Liver (tissue), 9 donors: Measurements from ENCODE around the gene ZNF195. TPM values are rescaled to one million over a fixed set of nuclear protein-coding genes. Genes with fewer than 3 reads are reported as not detected.

Experiments
- DNase-seq: peaks from one replicate; pipeline ENCODE4 v3.0.0-alpha.2; 2017; ENCODE audit warnings: low spot score
- H3K27ac ChIP-seq, 2 donors: one replicate each; pipeline ENCODE4 v1.7.0; 2013; ENCODE audit warnings: inconsistent platforms in 2 of 2, low read length in 2 of 2, control low read depth in 1 of 2, low read depth in 1 of 2, mild to moderate bottlenecking in 1 of 2
- H3K27me3 ChIP-seq, 4 donors: one replicate each; pipeline versions ENCODE4 v1.6.1 to v1.7.0; 2013; ENCODE audit warnings: low read length in 3 of 4, inconsistent platforms in 1 of 4, mild to moderate bottlenecking in 1 of 4, moderate library complexity in 1 of 4; ENCODE audit not compliant: control insufficient read depth in 4 of 4, insufficient read depth in 4 of 4
- H3K36me3 ChIP-seq, 4 donors: one replicate each; pipeline versions ENCODE4 v1.6.1 to v1.7.0; 2013; ENCODE audit warnings: low read length in 3 of 4, mild to moderate bottlenecking in 3 of 4, low read depth in 1 of 4, moderate library complexity in 1 of 4; ENCODE audit not compliant: control insufficient read depth in 4 of 4, insufficient read depth in 3 of 4
- H3K4me1 ChIP-seq, 4 donors: one replicate each; pipeline versions ENCODE4 v1.6.1 to v1.7.0; 2013; ENCODE audit warnings: low read length in 3 of 4, mild to moderate bottlenecking in 3 of 4, moderate library complexity in 1 of 4; ENCODE audit not compliant: control insufficient read depth in 4 of 4, insufficient read depth in 4 of 4
- H3K4me3 ChIP-seq, 3 donors: one replicate each; pipeline versions ENCODE4 v1.6.1 to v1.7.0; 2013; ENCODE audit warnings: low read length in 3 of 3, control low read depth in 1 of 3, low read depth in 1 of 3, mild to moderate bottlenecking in 1 of 3
- H3K9ac ChIP-seq, 2 donors: one replicate each; pipeline ENCODE4 v1.7.0; 2013; ENCODE audit warnings: low read length in 2 of 2, mild to moderate bottlenecking in 2 of 2, moderate library complexity in 2 of 2, control low read depth in 1 of 2, low read depth in 1 of 2
- H3K9me3 ChIP-seq, 4 donors: one replicate each; pipeline versions ENCODE4 v1.6.1 to v1.7.0; 2013; ENCODE audit warnings: low read length in 3 of 4; ENCODE audit not compliant: control insufficient read depth in 4 of 4
- ATF3 ChIP-seq: IDR thresholded peaks from 2 replicates; pipeline ENCODE4 v1.6.1; 2016; ENCODE audit warnings: antibody characterized with exemption
- CTCF ChIP-seq: fragments of 150-350 bp; IDR thresholded peaks from 2 replicates; pipeline ENCODE4 v1.5.1; 2017; ENCODE audit warnings: improper control_type of control experiment, low read depth, low read length; ENCODE audit not compliant: missing input control
- EGR1 ChIP-seq, 2 donors: IDR thresholded peaks; 2 replicates each; pipeline ENCODE4 v1.6.1; 2016 to 2018; ENCODE audit warnings: antibody characterized with exemption in 2 of 2, low read depth in 2 of 2
- FOXA1 ChIP-seq: IDR thresholded peaks from 2 replicates; pipeline ENCODE4 v1.6.1; 2016; ENCODE audit warnings: antibody characterized with exemption
- FOXA2 ChIP-seq: IDR thresholded peaks from 2 replicates; pipeline ENCODE4 v1.6.1; 2016; ENCODE audit warnings: antibody characterized with exemption
- HNF4A ChIP-seq, 2 donors: conservative IDR thresholded peaks; 2 replicates each; pipeline ENCODE4 v1.6.1; 2016; ENCODE audit warnings: antibody characterized with exemption in 2 of 2, mild to moderate bottlenecking in 2 of 2
- HNF4G ChIP-seq: IDR thresholded peaks from 2 replicates; pipeline ENCODE4 v1.6.1; 2016; ENCODE audit warnings: antibody characterized with exemption
- NR2F2 ChIP-seq: IDR thresholded peaks from 2 replicates; pipeline ENCODE4 v1.6.1; 2016; ENCODE audit warnings: antibody characterized with exemption
- RAD21 ChIP-seq, 2 donors: IDR thresholded peaks; 2 replicates each; pipeline ENCODE4 v1.6.1; 2016; ENCODE audit warnings: antibody characterized with exemption in 2 of 2, mild to moderate bottlenecking in 2 of 2
- RXRA ChIP-seq, 2 donors: IDR thresholded peaks; 2 replicates each; pipeline ENCODE4 v1.6.1; 2017 to 2018; ENCODE audit warnings: antibody characterized with exemption in 2 of 2, mild to moderate bottlenecking in 1 of 2
- TAF1 ChIP-seq: conservative IDR thresholded peaks from 2 replicates; pipeline ENCODE4 v1.6.1; 2016; ENCODE audit warnings: antibody characterized with exemption, mild to moderate bottlenecking
- ZBTB33 ChIP-seq: IDR thresholded peaks from 2 replicates; pipeline ENCODE4 v1.6.1; 2016; ENCODE audit warnings: antibody characterized with exemption
- WGBS: extraction: QIAGEN DNeasy Blood & Tissue Kit; methylation state at CpG from one replicate; pipeline ENCODE4 v1.1.7; 2013; 5-methylcytosine and 5-hydroxymethylcytosine counted together
- polyA plus RNA-seq, 2 donors: library from polyadenylated mRNA; stranded (reverse) in 1 of 2; unstranded in 1 of 2; fragments of 200-250 nt in 1 of 2; fragments of >200 nt in 1 of 2; fragmentation: Nextera tagmentation in 1 of 2; extraction: Ambion mirVana in 1 of 2; gene quantifications; one replicate each; pipeline versions ENCODE4 v1.2.1 to v1.2.3, GENCODE V29; 2013 to 2015
- total RNA-seq, 2 donors: library from RNA; depleted of rRNA; stranded (reverse); fragments of >200 nt; gene quantifications; one replicate each; pipeline ENCODE4 v1.2.3, GENCODE V29; 2014
- donor health status: healthy.
- donor health status: healthy.
- donor health status: healthy.
- donor health status: healthy.
- donor health status: healthy.

ZNF195 gene
- total and polyA plus RNA-seq, 4 donors: 4.3 to 12.4 (median 11.1) TPM

GRCh38 chr11:3345736-3346135 lies 33.2 kb downstream of the ZNF195 start:
- H3K4me1 ChIP-seq: no peaks in the 10 kb centered on the region
- no peak overlapping the region for H3K9ac ChIP-seq
- WGBS: 84% methylated on average over 10 of the region's 10 CpGs
- H3K4me3 ChIP-seq: no peak overlapping the region
- no peak overlapping the region for H3K27ac ChIP-seq
- H3K9me3 ChIP-seq: peaks cover 12 to 64% (median 17%) of the 10 kb centered on the region in 4 donors
- H3K27me3 ChIP-seq: no peaks in the 10 kb centered on the region
- TF ChIP-seq FOXA2 (no peak), HNF4A (conservative IDR thresholded peaks at IDR 0.05) (no peak), TAF1 (no peak), CTCF (no peak), ZBTB33 (no peak), NR2F2 (no peak)
- no peak for DNase-seq
- no peaks in the 10 kb centered on the region for H3K36me3 ChIP-seq

GRCh38 chr11:3344327-3345174 lies 34.4 kb downstream of the ZNF195 start:
- Histone ChIP-seq H3K36me3 (no peaks in the 10 kb centered on the region), H3K4me1 (no peaks in the 10 kb centered on the region), H3K9ac (no peak overlapping the region), H3K4me3 (no peak overlapping the region), H3K9me3 (peaks cover 12 to 65% (median 21%) of the 10 kb centered on the region in 4 donors), H3K27me3 (no peaks in the 10 kb centered on the region), H3K27ac (no peak overlapping the region)
- 58% methylated on average over 6 of the region's 6 CpGs for WGBS
- TF ChIP-seq HNF4G (no peak), RXRA (IDR thresholded peaks at IDR 0.05) (no peak), FOXA1 (no peak), EGR1 (IDR thresholded peaks at IDR 0.05; ENCODE audit: low read depth in 2 of 2) (no peak), ATF3 (no peak), RAD21 (IDR thresholded peaks at IDR 0.05) (no peak)
- no peak for DNase-seq

- H3K9me3 ChIP-seq: peaks cover 9 to 55% (median 21%) of the 10 kb centered on the region in 4 donors
- no peak for TF ChIP-seq FOXA1
- 79% methylated on average over 2 of the region's 2 CpGs for WGBS
- no peaks in the 10 kb centered on the region for H3K4me1 ChIP-seq
- no peak for DNase-seq
- no peak overlapping the region for H3K27ac ChIP-seq
- no peaks in the 10 kb centered on the region for H3K36me3 ChIP-seq
- H3K9ac ChIP-seq: no peak overlapping the region
- no peaks in the 10 kb centered on the region for H3K27me3 ChIP-seq
- H3K4me3 ChIP-seq: no peak overlapping the region
Measured at GRCh38 chr11:3342709-3343108, 36.2 kb downstream of the ZNF195 start.
